ENCODE measurements around the gene MITF. TPM values are rescaled to one million over a fixed set of nuclear protein-coding genes. Genes with fewer than 3 reads are reported as not detected.

Gene MITF
- total RNA-seq, 1 donor from 2014 or later, result 6.0 TPM

- no peaks in the 10 kb centered on the region for H3K36me3 ChIP-seq (ENCODE audit: insufficient read depth, low read length)
- Mint-ChIP-seq H3K4me3 (ENCODE audit: unreplicated experiment) (no peak within 1 kb of the TSS), H3K27me3 (ENCODE audit: low read depth, unreplicated experiment) (no peaks in the 10 kb centered on the region), H3K27ac (ENCODE audit: unreplicated experiment) (peak within 1 kb of the TSS; percentile 71), H3K36me3 (ENCODE audit: low read depth, unreplicated experiment) (no peaks in the 10 kb centered on the region), H3K9me3 (ENCODE audit: unreplicated experiment) (no peaks in the 10 kb centered on the region), H3K4me1 (ENCODE audit: low read depth, unreplicated experiment) (peaks cover 5% of the 10 kb centered on the region)
- H3K79me2 ChIP-seq (ENCODE audit: insufficient read depth, low read length), result no peaks in the 10 kb centered on the region
- peak; percentile 65 for DNase-seq (ENCODE audit: low read depth)
- peak within 1 kb of the TSS; percentile 67 for H3K4me2 ChIP-seq (ENCODE audit: low read length)
- H3K27me3 ChIP-seq (ENCODE audit: insufficient read depth, low read length), result no peaks in the 10 kb centered on the region
- H3K9ac ChIP-seq (ENCODE audit: low read length), result peak within 1 kb of the TSS; percentile 53
- peak within 1 kb of the TSS; percentile 35 for H3K4me3 ChIP-seq (ENCODE audit: insufficient read depth, low read depth, low read length)
- peak within 1 kb of the TSS; percentile 20 for H3K27ac ChIP-seq (ENCODE audit: low read depth, low read length)
- H2AFZ ChIP-seq (ENCODE audit: low read depth, low read length), result peak within 1 kb of the TSS; percentile 64
- H3K4me1 ChIP-seq (ENCODE audit: insufficient read depth, low read length), result no peaks in the 10 kb centered on the region
- no peaks in the 10 kb centered on the region for H3K9me3 ChIP-seq (ENCODE audit: insufficient read depth, low read depth, low read length)
- no peak for TF ChIP-seq EZH2 (IDR thresholded peaks at IDR 0.05; ENCODE audit: insufficient read depth, low read length)
- H4K20me1 ChIP-seq (ENCODE audit: insufficient read depth, low read length), result no peaks in the 10 kb centered on the region
- FAIRE-seq, result no peak
Observed at GRCh38 chr3:69999140-70000027, 260.1 kb downstream of the MITF start, which contains the start of gene SAMMSON. SAMMSON (plus strand) TSS chr3:69999733.

- H3K27me3 Mint-ChIP-seq (ENCODE audit: low read depth, unreplicated experiment), result no peaks in the 10 kb centered on the region
- H3K27ac Mint-ChIP-seq (ENCODE audit: unreplicated experiment), result no peak overlapping the region
- H3K79me2 ChIP-seq (ENCODE audit: insufficient read depth, low read length), result no peaks in the 10 kb centered on the region
- H3K27me3 ChIP-seq (ENCODE audit: insufficient read depth, low read length), result no peaks in the 10 kb centered on the region
- H3K9me3 ChIP-seq (ENCODE audit: insufficient read depth, low read depth, low read length), result no peaks in the 10 kb centered on the region
- no peak overlapping the region for H3K4me2 ChIP-seq (ENCODE audit: low read length)
- peak overlapping the region; percentile 64 for H2AFZ ChIP-seq (ENCODE audit: low read depth, low read length)
- H4K20me1 ChIP-seq (ENCODE audit: insufficient read depth, low read length), result no peaks in the 10 kb centered on the region
- no peak for TF ChIP-seq CTCF (IDR thresholded peaks at IDR 0.05; ENCODE audit: insufficient read depth, low read depth, low read length)
- TF ChIP-seq EZH2 (IDR thresholded peaks at IDR 0.05; ENCODE audit: insufficient read depth, low read length), result no peak
- H3K4me1 ChIP-seq (ENCODE audit: insufficient read depth, low read length), result no peaks in the 10 kb centered on the region
- no peaks in the 10 kb centered on the region for H3K9me3 Mint-ChIP-seq (ENCODE audit: unreplicated experiment)
- H3K36me3 Mint-ChIP-seq (ENCODE audit: low read depth, unreplicated experiment), result no peaks in the 10 kb centered on the region
- H3K4me3 Mint-ChIP-seq (ENCODE audit: unreplicated experiment), result no peak overlapping the region
- no peak overlapping the region for H3K27ac ChIP-seq (ENCODE audit: low read depth, low read length)
- no peaks in the 10 kb centered on the region for H3K36me3 ChIP-seq (ENCODE audit: insufficient read depth, low read length)
- H3K4me3 ChIP-seq (ENCODE audit: insufficient read depth, low read depth, low read length), result no peak overlapping the region
- FAIRE-seq (no peak), DNase-seq (ENCODE audit: low read depth) (no peak)
- H3K4me1 Mint-ChIP-seq (ENCODE audit: low read depth, unreplicated experiment), result peaks cover 5% of the 10 kb centered on the region
- H3K9ac ChIP-seq (ENCODE audit: low read length), result no peak overlapping the region
Observed at GRCh38 chr3:70000028-70000410, 260.8 kb downstream of the MITF start.

GRCh38 chr3:70000563-70001081 is 261.4 kb downstream of the MITF start:
- no peak for FAIRE-seq

More at GRCh38 chr3:70000563-70001081, 261.4 kb downstream of the MITF start:
- Histone ChIP-seq H3K9ac (ENCODE audit: low read length) (no peak overlapping the region), H3K4me3 (ENCODE audit: insufficient read depth, low read depth, low read length) (no peak overlapping the region), H3K27me3 (ENCODE audit: insufficient read depth, low read length) (no peaks in the 10 kb centered on the region), H3K4me2 (ENCODE audit: low read length) (no peak overlapping the region), H3K4me1 (ENCODE audit: insufficient read depth, low read length) (no peaks in the 10 kb centered on the region), H3K36me3 (ENCODE audit: insufficient read depth, low read length) (no peaks in the 10 kb centered on the region), H4K20me1 (ENCODE audit: insufficient read depth, low read length) (no peaks in the 10 kb centered on the region), H3K79me2 (ENCODE audit: insufficient read depth, low read length) (no peaks in the 10 kb centered on the region), H3K9me3 (ENCODE audit: insufficient read depth, low read depth, low read length) (no peaks in the 10 kb centered on the region), H3K27ac (ENCODE audit: low read depth, low read length) (no peak overlapping the region), H2AFZ (ENCODE audit: low read depth, low read length) (no peak overlapping the region)
- no peak for DNase-seq (ENCODE audit: low read depth)
- H3K9me3 Mint-ChIP-seq (ENCODE audit: unreplicated experiment), result no peaks in the 10 kb centered on the region
- H3K27me3 Mint-ChIP-seq (ENCODE audit: low read depth, unreplicated experiment), result no peaks in the 10 kb centered on the region
- no peak for TF ChIP-seq EZH2 (IDR thresholded peaks at IDR 0.05; ENCODE audit: insufficient read depth, low read length)
- no peak for TF ChIP-seq CTCF (IDR thresholded peaks at IDR 0.05; ENCODE audit: insufficient read depth, low read depth, low read length)
- no peak overlapping the region for H3K27ac Mint-ChIP-seq (ENCODE audit: unreplicated experiment)
- H3K4me1 Mint-ChIP-seq (ENCODE audit: low read depth, unreplicated experiment), result peaks cover 5% of the 10 kb centered on the region
- H3K36me3 Mint-ChIP-seq (ENCODE audit: low read depth, unreplicated experiment), result no peaks in the 10 kb centered on the region
- no peak overlapping the region for H3K4me3 Mint-ChIP-seq (ENCODE audit: unreplicated experiment)
